A673 (cell line): Measurements from ENCODE around the gene VIP. TPM values are rescaled to one million over a fixed set of nuclear protein-coding genes. Genes with fewer than 3 reads are reported as not detected.

Source experiments
- BruUV-seq: library from RNA; stranded (reverse); fragments of 400-500 nt; replicated peaks from 2 replicates; lab custom pipeline; 2021; lab: Mats Ljungman, UMichigan
- CTCF ChIA-PET: fragments of 300-600 bp; sonication (Branson Sonifier 250); formaldehyde crosslinking; loops from one replicate; lab custom pipeline; 2022; ENCODE audit warnings: antibody characterized with exemption; lab: Charles Lee
- POLR2A ChIA-PET: fragments of 300-600 bp; sonication (Branson Sonifier 250); formaldehyde crosslinking; loops from one replicate; lab custom pipeline; 2022; ENCODE audit warnings: antibody characterized with exemption; ENCODE audit not compliant: low non-redundant PET; lab: Charles Lee
- DNase-seq: peaks from one replicate; pipeline ENCODE4 v3.0.0-alpha.2; 2015; ENCODE audit warnings: low spot score
- H3K27ac ChIP-seq: fragments of 200-600 bp; sonication (generic); 2 replicates; pipeline ENCODE4 v1.5.1; 2016; ENCODE audit warnings: mixed run types, low read depth, mild to moderate bottlenecking, mixed read lengths, antibody characterized with exemption, low read length; ENCODE audit not compliant: poor library complexity, severe bottlenecking
- H3K27me3 ChIP-seq: fragments of 200-600 bp; sonication (generic); replicated peaks from 2 replicates; pipeline ENCODE4 v1.6.1; 2017; ENCODE audit warnings: mixed run types, low read depth, mild to moderate bottlenecking, mixed read lengths, antibody characterized with exemption, low read length; ENCODE audit not compliant: insufficient read depth, poor library complexity
- H3K36me3 ChIP-seq: fragments of 200-600 bp; sonication (generic); 2 replicates; pipeline ENCODE4 v1.6.1; 2016; ENCODE audit warnings: mixed run types, mild to moderate bottlenecking, mixed read lengths, antibody characterized with exemption, low read length; ENCODE audit not compliant: insufficient read depth, poor library complexity, severe bottlenecking
- H3K4me1 ChIP-seq: fragments of 200-600 bp; sonication (generic); 2 replicates; pipeline ENCODE4 v1.6.1; 2017; ENCODE audit warnings: mixed run types, mild to moderate bottlenecking, mixed read lengths, antibody characterized with exemption, low read length; ENCODE audit not compliant: insufficient read depth, poor library complexity, severe bottlenecking
- H3K4me3 ChIP-seq: fragments of 200-600 bp; sonication (generic); 2 replicates; pipeline ENCODE4 v1.5.1; 2016; ENCODE audit warnings: low read depth, mixed run types, mild to moderate bottlenecking, mixed read lengths, low read length; ENCODE audit not compliant: poor library complexity, severe bottlenecking
- H3K9me3 ChIP-seq: fragments of 200-600 bp; sonication (generic); 2 replicates; pipeline ENCODE4 v1.6.1; 2016; ENCODE audit warnings: mixed run types, low read depth, mild to moderate bottlenecking, mixed read lengths, antibody characterized with exemption, low read length; ENCODE audit not compliant: poor library complexity, severe bottlenecking
- EZH2 ChIP-seq: fragments of 200-600 bp; sonication (generic); IDR thresholded peaks from 2 replicates; pipeline ENCODE4 v1.6.1; 2017; ENCODE audit warnings: borderline replicate concordance, low read depth, mild to moderate bottlenecking, mixed read lengths, antibody characterized with exemption, low read length; ENCODE audit not compliant: poor library complexity, severe bottlenecking
- intact Hi-C: fragments of 100-400 bp; cut with micrococcal nuclease; formaldehyde crosslinking; loops from one replicate; pipeline ENCODE4 v1.10.0; 2022; ENCODE audit not compliant: unreplicated experiment
- total RNA-seq: library from RNA; stranded (reverse); gene quantifications from 2 replicates; pipeline ENCODE4 v1.2.3, GENCODE V29; 2021
- TF ChIP-seq, protein P1 (sequence below): fragments of 300-800, 200-600 bp; sonication (generic); conservative IDR thresholded peaks from 2 replicates; pipeline ENCODE4 v1.5.1; 2017; ENCODE audit warnings: low read depth, mild to moderate bottlenecking, antibody characterized with exemption, low read length, moderate library complexity, mixed read lengths

VIP gene
- total RNA-seq, 1 experiment from 2014 or later = not detected

DNA sequence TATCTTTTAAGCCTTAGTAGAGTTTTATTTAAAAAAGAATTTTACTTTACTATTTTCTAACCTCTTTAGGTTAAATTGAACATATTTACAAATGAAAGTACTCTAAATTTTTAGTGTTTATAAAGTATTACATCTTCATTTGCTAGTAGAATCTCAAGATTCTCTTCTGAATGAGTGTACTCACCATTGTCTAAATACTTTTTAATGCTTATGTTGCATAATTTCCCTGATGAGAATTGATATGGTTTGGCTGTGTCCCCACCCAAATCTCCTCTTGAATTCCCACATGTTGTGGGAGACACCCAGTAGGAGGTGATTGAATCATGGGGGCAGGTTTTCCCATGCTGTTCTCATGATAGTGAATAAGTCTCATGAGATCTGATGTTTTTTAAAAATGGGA lies 53.6 kb downstream of the VIP start:
- no peak for TF ChIP-seq EZH2
- TF ChIP-seq, protein P1, sequence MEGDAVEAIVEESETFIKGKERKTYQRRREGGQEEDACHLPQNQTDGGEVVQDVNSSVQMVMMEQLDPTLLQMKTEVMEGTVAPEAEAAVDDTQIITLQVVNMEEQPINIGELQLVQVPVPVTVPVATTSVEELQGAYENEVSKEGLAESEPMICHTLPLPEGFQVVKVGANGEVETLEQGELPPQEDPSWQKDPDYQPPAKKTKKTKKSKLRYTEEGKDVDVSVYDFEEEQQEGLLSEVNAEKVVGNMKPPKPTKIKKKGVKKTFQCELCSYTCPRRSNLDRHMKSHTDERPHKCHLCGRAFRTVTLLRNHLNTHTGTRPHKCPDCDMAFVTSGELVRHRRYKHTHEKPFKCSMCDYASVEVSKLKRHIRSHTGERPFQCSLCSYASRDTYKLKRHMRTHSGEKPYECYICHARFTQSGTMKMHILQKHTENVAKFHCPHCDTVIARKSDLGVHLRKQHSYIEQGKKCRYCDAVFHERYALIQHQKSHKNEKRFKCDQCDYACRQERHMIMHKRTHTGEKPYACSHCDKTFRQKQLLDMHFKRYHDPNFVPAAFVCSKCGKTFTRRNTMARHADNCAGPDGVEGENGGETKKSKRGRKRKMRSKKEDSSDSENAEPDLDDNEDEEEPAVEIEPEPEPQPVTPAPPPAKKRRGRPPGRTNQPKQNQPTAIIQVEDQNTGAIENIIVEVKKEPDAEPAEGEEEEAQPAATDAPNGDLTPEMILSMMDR = no peak
- Histone ChIP-seq H3K4me3 (no peak overlapping the region), H3K4me1 (no peaks in the 10 kb centered on the region), H3K27me3 (peaks cover 16% of the 10 kb centered on the region), H3K9me3 (peaks cover 4% of the 10 kb centered on the region), H3K36me3 (no peaks in the 10 kb centered on the region), H3K27ac (no peak overlapping the region)
- ChIA-PET CTCF (no interaction called here), POLR2A (no interaction called here)
- intact Hi-C loops = no loop called here
- no TSS peak for BruUV-seq
- no peak for DNase-seq

Other genes with a start within 250 kb of the VIP start
- gene SYNE1, start 113.4 kb upstream of the VIP start, total RNA-seq = 12.1 and 15.5 TPM in 2 replicates
- gene MYCT1, start 52.9 kb upstream of the VIP start, total RNA-seq = not detected in 2 replicates
- 62.4 and 67.9 TPM in 2 replicates for gene FBXO5, start 232.2 kb downstream of the VIP start, total RNA-seq